Activated T-cell treated with anti-CD3 and anti-CD28 coated beads, Interleukin-2, amount 50 U/mL, for 72 hours (primary cell): ENCODE data around the gene PIP4K2A. TPM values are rescaled to one million over a fixed set of nuclear protein-coding genes. Genes with fewer than 3 reads are reported as not detected.

Experiments
- ATAC-seq, 2 donors: fragments of 150-1000 bp; cut with Tn5 transposase; replicated peaks in 1 of 2; 2 replicates each; pipeline ENCODE4 v1.10.0; 2021; ENCODE audit warnings: moderate library complexity in 2 of 2, mild to moderate bottlenecking in 1 of 2
- DNase-seq, 2 donors: peaks; one replicate each; pipeline ENCODE4 v3.0.0; 2021 to 2022; ENCODE audit warnings: mixed read lengths in 1 of 2
- H3K27ac Mint-ChIP-seq: one replicate; pipeline ENCODE4 v1.8.0; 2022; ENCODE audit warnings: mild to moderate bottlenecking, moderate library complexity, mixed read lengths
- H3K27me3 Mint-ChIP-seq: one replicate; pipeline ENCODE4 v1.8.0; 2022; ENCODE audit warnings: low read depth, mixed read lengths
- H3K36me3 Mint-ChIP-seq, 2 donors: one replicate each; pipeline ENCODE4 v1.8.0; 2022; ENCODE audit warnings: mixed read lengths in 2 of 2, mild to moderate bottlenecking in 1 of 2; ENCODE audit not compliant: insufficient read depth in 2 of 2
- H3K4me1 Mint-ChIP-seq: one replicate; pipeline ENCODE4 v1.8.0; 2022; ENCODE audit warnings: low read depth, mixed read lengths
- H3K4me3 Mint-ChIP-seq, 2 donors: one replicate each; pipeline ENCODE4 v1.8.0; 2022; ENCODE audit warnings: mild to moderate bottlenecking in 2 of 2, mixed read lengths in 2 of 2, moderate library complexity in 2 of 2
- H3K9me3 Mint-ChIP-seq, 2 donors: one replicate each; pipeline ENCODE4 v1.8.0; 2022; ENCODE audit warnings: mixed read lengths in 2 of 2
- total RNA-seq, 2 donors: library from RNA; stranded (reverse); gene quantifications; one replicate each; pipeline ENCODE4 v1.2.3, GENCODE V29; 2022

PIP4K2A gene
- total RNA-seq, 2 donors from 2014 or later, result 104 to 138 TPM

- Mint-ChIP-seq H3K4me3 (peak overlapping the region; percentile 64 to 65), H3K27ac (peak overlapping the region; percentile 98), H3K4me1 (peaks cover 100% of the 10 kb centered on the region), H3K36me3 (no peaks in the 10 kb centered on the region), H3K9me3 (no peaks in the 10 kb centered on the region), H3K27me3 (no peaks in the 10 kb centered on the region)
- ATAC-seq (no peak), DNase-seq (no peak)
Observed at GRCh38 chr10:22624287-22624738, 90.1 kb downstream of the PIP4K2A start.

GRCh38 chr10:22623633-22624253 is 90.6 kb downstream of the PIP4K2A start:
- no peaks in the 10 kb centered on the region for H3K9me3 Mint-ChIP-seq
- H3K36me3 Mint-ChIP-seq, result no peaks in the 10 kb centered on the region
- peak overlapping the region; percentile 98 for H3K27ac Mint-ChIP-seq
- DNase-seq (peak in 1 of 2 donors; percentile 35), ATAC-seq (peak; percentile 66 to 74)
- peak overlapping the region; percentile 64 to 65 for H3K4me3 Mint-ChIP-seq
- H3K4me1 Mint-ChIP-seq, result peaks cover 99% of the 10 kb centered on the region
- H3K27me3 Mint-ChIP-seq, result no peaks in the 10 kb centered on the region

- ATAC-seq, result no peak
Observed at GRCh38 chr10:22622242-22622806, 92.1 kb downstream of the PIP4K2A start.

GRCh38 chr10:22621726-22622125 is 92.7 kb downstream of the PIP4K2A start:
- peak overlapping the region; percentile 21 for H3K27ac Mint-ChIP-seq
- H3K4me1 Mint-ChIP-seq, result peaks cover 98% of the 10 kb centered on the region
- H3K27me3 Mint-ChIP-seq, result no peaks in the 10 kb centered on the region
- no peaks in the 10 kb centered on the region for H3K36me3 Mint-ChIP-seq
- no peak for DNase-seq
- H3K4me3 Mint-ChIP-seq, result peak overlapping the region in 1 of 2 donors; percentile 2
- H3K9me3 Mint-ChIP-seq, result no peaks in the 10 kb centered on the region
- ATAC-seq, result no peak

More at GRCh38 chr10:22622242-22622806, 92.1 kb downstream of the PIP4K2A start:
- H3K36me3 Mint-ChIP-seq, result no peaks in the 10 kb centered on the region
- H3K27ac Mint-ChIP-seq, result peak overlapping the region; percentile 73
- H3K4me1 Mint-ChIP-seq, result peaks cover 99% of the 10 kb centered on the region
- DNase-seq, result no peak
- H3K9me3 Mint-ChIP-seq, result no peaks in the 10 kb centered on the region
- peak overlapping the region in 1 of 2 donors; percentile 65 for H3K4me3 Mint-ChIP-seq
- H3K27me3 Mint-ChIP-seq, result no peaks in the 10 kb centered on the region

GRCh38 chr10:22620929-22621328 is 93.4 kb downstream of the PIP4K2A start:
- Mint-ChIP-seq H3K36me3 (no peaks in the 10 kb centered on the region), H3K27me3 (no peaks in the 10 kb centered on the region), H3K9me3 (no peaks in the 10 kb centered on the region), H3K4me1 (peaks cover 95% of the 10 kb centered on the region), H3K4me3 (peak overlapping the region in 1 of 2 donors; percentile 87), H3K27ac (peak overlapping the region; percentile 50)
- DNase-seq, result no peak
- ATAC-seq, result no peak

- H3K4me1 Mint-ChIP-seq, result peaks cover 94% of the 10 kb centered on the region
- no peaks in the 10 kb centered on the region for H3K9me3 Mint-ChIP-seq
- H3K4me3 Mint-ChIP-seq, result peak overlapping the region; percentile 13 to 87
- peak overlapping the region; percentile 94 for H3K27ac Mint-ChIP-seq
- H3K36me3 Mint-ChIP-seq, result no peaks in the 10 kb centered on the region
- ATAC-seq (peak; percentile 68 to 82), DNase-seq (peak; percentile 44 to 57)
- H3K27me3 Mint-ChIP-seq, result no peaks in the 10 kb centered on the region
Observed at GRCh38 chr10:22620140-22620857, 94.1 kb downstream of the PIP4K2A start.

- ATAC-seq (no peak), DNase-seq (no peak)
- H3K9me3 Mint-ChIP-seq, result no peaks in the 10 kb centered on the region
- peak overlapping the region in 1 of 2 donors; percentile 81 for H3K4me3 Mint-ChIP-seq
- H3K27me3 Mint-ChIP-seq, result no peaks in the 10 kb centered on the region
- H3K4me1 Mint-ChIP-seq, result peaks cover 94% of the 10 kb centered on the region
- H3K36me3 Mint-ChIP-seq, result no peaks in the 10 kb centered on the region
- no peak overlapping the region for H3K27ac Mint-ChIP-seq
Observed at GRCh38 chr10:22619101-22619500, 95.3 kb downstream of the PIP4K2A start.

- H3K4me3 Mint-ChIP-seq, result peak overlapping the region; percentile 18 to 81
- peaks cover 94% of the 10 kb centered on the region for H3K4me1 Mint-ChIP-seq
- DNase-seq, result no peak
- H3K27me3 Mint-ChIP-seq, result no peaks in the 10 kb centered on the region
- peak; percentile 4 to 24 for ATAC-seq
- H3K27ac Mint-ChIP-seq, result peak overlapping the region; percentile 95
- no peaks in the 10 kb centered on the region for H3K9me3 Mint-ChIP-seq
- H3K36me3 Mint-ChIP-seq, result no peaks in the 10 kb centered on the region
Observed at GRCh38 chr10:22618078-22618785, 96.1 kb downstream of the PIP4K2A start.

- Mint-ChIP-seq H3K27me3 (no peaks in the 10 kb centered on the region), H3K9me3 (no peaks in the 10 kb centered on the region), H3K4me3 (peak overlapping the region; percentile 59 to 81), H3K27ac (peak overlapping the region; percentile 95), H3K36me3 (no peaks in the 10 kb centered on the region), H3K4me1 (peaks cover 94% of the 10 kb centered on the region)
- ATAC-seq (no peak), DNase-seq (no peak)
Observed at GRCh38 chr10:22617516-22617915, 96.9 kb downstream of the PIP4K2A start.

- Mint-ChIP-seq H3K4me3 (peak overlapping the region in 1 of 2 donors; percentile 24), H3K27ac (peak overlapping the region; percentile 13), H3K27me3 (no peaks in the 10 kb centered on the region), H3K9me3 (no peaks in the 10 kb centered on the region), H3K36me3 (no peaks in the 10 kb centered on the region), H3K4me1 (peaks cover 94% of the 10 kb centered on the region)
- DNase-seq, result no peak
- no peak for ATAC-seq
Observed at GRCh38 chr10:22617051-22617450, 97.3 kb downstream of the PIP4K2A start.

- DNase-seq (peak in 1 of 2 donors; percentile 37), ATAC-seq (peak; percentile 21 to 32)
- peak overlapping the region; percentile 92 for H3K27ac Mint-ChIP-seq
- H3K27me3 Mint-ChIP-seq, result no peaks in the 10 kb centered on the region
- H3K4me1 Mint-ChIP-seq, result peaks cover 94% of the 10 kb centered on the region
- no peaks in the 10 kb centered on the region for H3K36me3 Mint-ChIP-seq
- peak overlapping the region; percentile 62 to 84 for H3K4me3 Mint-ChIP-seq
- H3K9me3 Mint-ChIP-seq, result no peaks in the 10 kb centered on the region
Observed at GRCh38 chr10:22615819-22616499, 98.4 kb downstream of the PIP4K2A start.

- Mint-ChIP-seq H3K9me3 (no peaks in the 10 kb centered on the region), H3K36me3 (peaks cover 2 to 3% of the 10 kb centered on the region in 2 donors), H3K27ac (peak overlapping the region; percentile 92), H3K27me3 (no peaks in the 10 kb centered on the region), H3K4me1 (peaks cover 94% of the 10 kb centered on the region), H3K4me3 (peak overlapping the region in 1 of 2 donors; percentile 84)
- ATAC-seq (no peak), DNase-seq (no peak)
Observed at GRCh38 chr10:22615101-22615500, 99.3 kb downstream of the PIP4K2A start.
